Pancreas (tissue), 10 donors: ENCODE results near the gene PACS2. TPM values are rescaled to one million over a fixed set of nuclear protein-coding genes. Genes with fewer than 3 reads are reported as not detected.

Experiments used
- ATAC-seq, 4 donors: fragments of 200-7000 bp; cut with Tn5 transposase; one replicate each; pipeline versions ENCODE4 v1.8.0 to v1.9.1; 2020; ENCODE audit warnings: mild to moderate bottlenecking in 4 of 4, moderate library complexity in 4 of 4
- DNase-seq, 6 donors: peaks; one replicate each; pipeline ENCODE4 v3.0.0-alpha.2; 2020
- FAIRE-seq: peaks from 2 replicates; lab custom pipeline; 2012; peaks lifted over from hg19 to GRCh38; lab: Jason Lieb, UNC
- H3K27ac ChIP-seq, 4 donors: fragments of 200-600 bp; sonication (generic); 1 replicate in 3 of 4; 2 replicates in 1 of 4; pipeline versions ENCODE4 v1.5.0 to v1.8.0; 2020
- H3K27me3 ChIP-seq, 4 donors: fragments of 200-600 bp; one replicate each; pipeline ENCODE4 v1.8.0; 2021
- H3K36me3 ChIP-seq, 3 donors: fragments of 200-600 bp; sonication (generic) in 1 of 3; one replicate each; pipeline versions ENCODE4 v1.5.0 to v1.8.0; 2020 to 2021
- H3K4me1 ChIP-seq, 3 donors: fragments of 200-600 bp; one replicate each; pipeline ENCODE4 v1.8.0; 2021
- H3K4me3 ChIP-seq, 4 donors: fragments of 200-600 bp; sonication (generic) in 2 of 4; one replicate each; pipeline versions ENCODE4 v1.5.0 to v1.8.0; 2020 to 2021
- H3K9me3 ChIP-seq, 4 donors: fragments of 200-600 bp; one replicate each; pipeline ENCODE4 v1.8.0; 2021
- WGBS, 2 donors: extraction: QIAGEN DNeasy Blood & Tissue Kit; methylation state at CpG; one replicate each; pipeline ENCODE4 v1.1.7; 2013; 5-methylcytosine and 5-hydroxymethylcytosine counted together
- intact Hi-C, 3 donors: fragments of 100-400 bp; cut with DNase I; formaldehyde crosslinking; loops; one replicate each; pipeline versions ENCODE4 v1.11.1 to v1.14.2; 2022
- polyA plus RNA-seq, 2 donors: library from polyadenylated mRNA; stranded (reverse); fragments of 200-250 nt; gene quantifications; one replicate each; pipeline ENCODE4 v1.2.3, GENCODE V29; 2013
- total RNA-seq, 6 donors: library from RNA; stranded (reverse); fragmentation: NEBNext Ultra II Directional in 4 of 6; extraction: Animal tissue kit (Norgen Biotek cat#: 25700) in 4 of 6; gene quantifications; one replicate each; pipeline versions ENCODE4 v1.2.1 to v1.2.4, GENCODE V29; 2021 to 2023
- TF ChIP-seq, protein P1 (sequence below), 4 donors: fragments of 200-600 bp; sonication (generic) in 3 of 4; IDR thresholded peaks; one replicate each; pipeline versions ENCODE4 v1.5.0 to v1.8.0; 2021; ENCODE audit warnings: antibody characterized with exemption in 4 of 4
- donor health status: healthy with polysubstance abuse.
- donor health status: DM: no; HTN: no; CAD: no; lungs with moderate emphysema.
- donor health status: DM: no; HTN: no; CAD: no.
- donor health status: control.
- donor health status: control.
- donor health status: Bipolar disorder and iron deficiency.
- donor health status: DM: yes; HTN: yes; CAD: no.
- donor health status: DM: no; HTN: no; CAD: no.
- donor health status: DM: no; HTN: no; CAD: no.
- donor health status: DM: yes; HTN: yes; CAD: no.

Gene PACS2
- total and polyA plus RNA-seq, 8 donors: 36.9 to 128 (median 49.3) TPM

GRCh38 chr14:105343194-105343593, 28.6 kb downstream of the PACS2 start:
- DNase-seq: no peak

GRCh38 chr14:105346200-105346533, 31.6 kb downstream of the PACS2 start:
- Histone ChIP-seq H3K27me3 (no peaks in the 10 kb centered on the region), H3K4me3 (no peak overlapping the region), H3K27ac (peak overlapping the region in 2 of 4 donors; percentile 1 to 10), H3K36me3 (no peaks in the 10 kb centered on the region), H3K9me3 (no peaks in the 10 kb centered on the region), H3K4me1 (peaks cover 0 to 7% (median 0%) of the 10 kb centered on the region in 3 donors)
- TF ChIP-seq, protein P1, sequence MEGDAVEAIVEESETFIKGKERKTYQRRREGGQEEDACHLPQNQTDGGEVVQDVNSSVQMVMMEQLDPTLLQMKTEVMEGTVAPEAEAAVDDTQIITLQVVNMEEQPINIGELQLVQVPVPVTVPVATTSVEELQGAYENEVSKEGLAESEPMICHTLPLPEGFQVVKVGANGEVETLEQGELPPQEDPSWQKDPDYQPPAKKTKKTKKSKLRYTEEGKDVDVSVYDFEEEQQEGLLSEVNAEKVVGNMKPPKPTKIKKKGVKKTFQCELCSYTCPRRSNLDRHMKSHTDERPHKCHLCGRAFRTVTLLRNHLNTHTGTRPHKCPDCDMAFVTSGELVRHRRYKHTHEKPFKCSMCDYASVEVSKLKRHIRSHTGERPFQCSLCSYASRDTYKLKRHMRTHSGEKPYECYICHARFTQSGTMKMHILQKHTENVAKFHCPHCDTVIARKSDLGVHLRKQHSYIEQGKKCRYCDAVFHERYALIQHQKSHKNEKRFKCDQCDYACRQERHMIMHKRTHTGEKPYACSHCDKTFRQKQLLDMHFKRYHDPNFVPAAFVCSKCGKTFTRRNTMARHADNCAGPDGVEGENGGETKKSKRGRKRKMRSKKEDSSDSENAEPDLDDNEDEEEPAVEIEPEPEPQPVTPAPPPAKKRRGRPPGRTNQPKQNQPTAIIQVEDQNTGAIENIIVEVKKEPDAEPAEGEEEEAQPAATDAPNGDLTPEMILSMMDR (IDR thresholded peaks at IDR 0.05): no peak
- FAIRE-seq: no peak
- intact Hi-C loops: no loop called here
- DNase-seq: peak in 1 of 6 donors; percentile 20
- WGBS, 2 donors: 40 to 49% methylated on average over 11 to 13 of the region's 13 CpGs
- ATAC-seq: peak in 3 of 4 donors; percentile 9 to 42 (median 22)

More at GRCh38 chr14:105343194-105343593, 28.6 kb downstream of the PACS2 start:
- Histone ChIP-seq H3K4me3 (no peak overlapping the region), H3K9me3 (no peaks in the 10 kb centered on the region), H3K27me3 (no peaks in the 10 kb centered on the region), H3K36me3 (no peaks in the 10 kb centered on the region), H3K27ac (no peak overlapping the region), H3K4me1 (peaks cover 0 to 7% (median 0%) of the 10 kb centered on the region in 3 donors)
- TF ChIP-seq, protein P1 (IDR thresholded peaks at IDR 0.05): no peak
- FAIRE-seq: no peak
- intact Hi-C loops: no loop called here
- peak; percentile 27 to 63 (median 44) for ATAC-seq
- WGBS, 2 donors: 29 to 37% methylated on average over 7 of the region's 7 CpGs

GRCh38 chr14:105346876-105347586, 32.5 kb downstream of the PACS2 start:
- H3K36me3 ChIP-seq: no peaks in the 10 kb centered on the region
- H3K27me3 ChIP-seq: no peaks in the 10 kb centered on the region
- H3K4me1 ChIP-seq: peaks cover 0 to 7% (median 0%) of the 10 kb centered on the region in 3 donors
- no peak overlapping the region for H3K4me3 ChIP-seq
- intact Hi-C loops: no loop called here
- H3K9me3 ChIP-seq: no peaks in the 10 kb centered on the region
- DNase-seq: peak in 3 of 6 donors; percentile 11 to 52 (median 51)
- H3K27ac ChIP-seq: no peak overlapping the region
- 91 to 94% methylated on average over 14 of the region's 18 CpGs for WGBS, 2 donors
- no peak for FAIRE-seq
- TF ChIP-seq, protein P1 (IDR thresholded peaks at IDR 0.05): no peak
- no peak for ATAC-seq

- H3K27ac ChIP-seq: no peak overlapping the region
- H3K9me3 ChIP-seq: no peaks in the 10 kb centered on the region
- H3K4me1 ChIP-seq: peaks cover 0 to 7% (median 0%) of the 10 kb centered on the region in 3 donors
- TF ChIP-seq, protein P1 (IDR thresholded peaks at IDR 0.05): no peak
- H3K27me3 ChIP-seq: no peaks in the 10 kb centered on the region
- no peak overlapping the region for H3K4me3 ChIP-seq
- FAIRE-seq: no peak
- H3K36me3 ChIP-seq: no peaks in the 10 kb centered on the region
- WGBS, 2 donors: 79 to 87% methylated on average over 8 of the region's 8 CpGs
- no peak for DNase-seq
- ATAC-seq: no peak
- intact Hi-C loops: no loop called here
These were observed 33.0 kb downstream of the PACS2 start for GRCh38 chr14:105347587-105347968.
